RWPE2 (cell line): ENCODE measurements around the gene CA10.

Experiments
- ATAC-seq: fragments of 200-7000 bp; cut with Tn5 transposase; 3 replicates; pipeline ENCODE4 v1.9.1; 2021; ENCODE audit warnings: low read depth
- DNase-seq: peaks from one replicate; pipeline ENCODE4 v3.0.0-alpha.2; 2020; ENCODE audit warnings: low spot score
- H3K27ac ChIP-seq: fragments of 450-650 bp; 2 replicates; pipeline ENCODE4 v1.5.1; 2017; ENCODE audit warnings: mild to moderate bottlenecking; ENCODE audit not compliant: poor library complexity, severe bottlenecking
- H3K27me3 ChIP-seq: fragments of 250-450 bp; sonication (Bioruptor Pico); 2 replicates; pipeline ENCODE4 v1.5.1; 2021; ENCODE audit warnings: mild to moderate bottlenecking, moderate library complexity; ENCODE audit not compliant: insufficient read depth, poor library complexity, severe bottlenecking
- H3K36me3 ChIP-seq: fragments of 250-450 bp; sonication (Bioruptor Pico); 2 replicates; pipeline ENCODE4 v1.5.1; 2020; ENCODE audit warnings: low read depth, mild to moderate bottlenecking, moderate library complexity
- H3K4me1 ChIP-seq: fragments of 250-450 bp; sonication (Bioruptor Pico); 2 replicates; pipeline ENCODE4 v1.5.1; 2021; ENCODE audit warnings: mild to moderate bottlenecking, moderate library complexity; ENCODE audit not compliant: insufficient read depth, poor library complexity, severe bottlenecking
- H3K4me3 ChIP-seq: fragments of 250-450 bp; sonication (Bioruptor Pico); 2 replicates; pipeline ENCODE4 v1.5.1; 2021; ENCODE audit warnings: mild to moderate bottlenecking, moderate library complexity; ENCODE audit not compliant: severe bottlenecking
- H3K9me3 ChIP-seq: fragments of 250-450 bp; sonication (Bioruptor Pico); 2 replicates; pipeline ENCODE4 v1.5.1; 2021; ENCODE audit warnings: mild to moderate bottlenecking, moderate library complexity; ENCODE audit not compliant: severe bottlenecking
- TF ChIP-seq, protein P1 (sequence below): fragments of 450-650 bp; IDR thresholded peaks from one replicate; pipeline ENCODE4 v1.5.1; 2017; ENCODE audit warnings: mild to moderate bottlenecking, moderate library complexity; ENCODE audit not compliant: poor library complexity, severe bottlenecking

Gene CA10

DNA sequence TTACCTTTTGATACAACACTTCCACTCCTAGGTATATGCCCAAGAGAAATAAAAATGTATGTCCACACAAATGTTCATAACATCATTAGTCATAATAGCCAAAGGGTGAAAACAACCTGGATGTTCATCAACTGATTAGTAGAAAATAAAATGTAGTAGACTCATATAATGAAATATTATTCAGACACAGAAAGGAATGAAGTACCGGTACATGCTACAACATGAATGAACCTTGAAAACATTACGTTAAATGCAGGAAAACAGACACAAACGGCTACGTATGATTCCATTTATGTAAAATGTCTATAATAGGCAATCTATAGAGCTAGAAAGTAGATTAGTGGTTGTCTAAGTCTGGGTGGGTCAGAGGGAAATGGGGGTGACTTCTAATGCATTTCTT is 358.5 kb downstream of the CA10 start:
- H3K27ac ChIP-seq, result no peak overlapping the region
- peaks cover 6% of the 10 kb centered on the region for H3K27me3 ChIP-seq
- ATAC-seq, result no peak
- H3K4me1 ChIP-seq, result no peaks in the 10 kb centered on the region
- H3K9me3 ChIP-seq, result no peaks in the 10 kb centered on the region
- TF ChIP-seq, protein P1, sequence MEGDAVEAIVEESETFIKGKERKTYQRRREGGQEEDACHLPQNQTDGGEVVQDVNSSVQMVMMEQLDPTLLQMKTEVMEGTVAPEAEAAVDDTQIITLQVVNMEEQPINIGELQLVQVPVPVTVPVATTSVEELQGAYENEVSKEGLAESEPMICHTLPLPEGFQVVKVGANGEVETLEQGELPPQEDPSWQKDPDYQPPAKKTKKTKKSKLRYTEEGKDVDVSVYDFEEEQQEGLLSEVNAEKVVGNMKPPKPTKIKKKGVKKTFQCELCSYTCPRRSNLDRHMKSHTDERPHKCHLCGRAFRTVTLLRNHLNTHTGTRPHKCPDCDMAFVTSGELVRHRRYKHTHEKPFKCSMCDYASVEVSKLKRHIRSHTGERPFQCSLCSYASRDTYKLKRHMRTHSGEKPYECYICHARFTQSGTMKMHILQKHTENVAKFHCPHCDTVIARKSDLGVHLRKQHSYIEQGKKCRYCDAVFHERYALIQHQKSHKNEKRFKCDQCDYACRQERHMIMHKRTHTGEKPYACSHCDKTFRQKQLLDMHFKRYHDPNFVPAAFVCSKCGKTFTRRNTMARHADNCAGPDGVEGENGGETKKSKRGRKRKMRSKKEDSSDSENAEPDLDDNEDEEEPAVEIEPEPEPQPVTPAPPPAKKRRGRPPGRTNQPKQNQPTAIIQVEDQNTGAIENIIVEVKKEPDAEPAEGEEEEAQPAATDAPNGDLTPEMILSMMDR, result no peak
- DNase-seq, result no peak
- H3K4me3 ChIP-seq, result no peak overlapping the region
- no peaks in the 10 kb centered on the region for H3K36me3 ChIP-seq

- Histone ChIP-seq H3K4me3 (no peak overlapping the region), H3K9me3 (no peaks in the 10 kb centered on the region), H3K4me1 (no peaks in the 10 kb centered on the region), H3K36me3 (no peaks in the 10 kb centered on the region), H3K27ac (no peak overlapping the region), H3K27me3 (peaks cover 6% of the 10 kb centered on the region)
- TF ChIP-seq, protein P1, result no peak
- no peak for DNase-seq
- ATAC-seq, result no peak
Measured at GRCh38 chr17:51799240-51799639, 359.3 kb downstream of the CA10 start.

DNA sequence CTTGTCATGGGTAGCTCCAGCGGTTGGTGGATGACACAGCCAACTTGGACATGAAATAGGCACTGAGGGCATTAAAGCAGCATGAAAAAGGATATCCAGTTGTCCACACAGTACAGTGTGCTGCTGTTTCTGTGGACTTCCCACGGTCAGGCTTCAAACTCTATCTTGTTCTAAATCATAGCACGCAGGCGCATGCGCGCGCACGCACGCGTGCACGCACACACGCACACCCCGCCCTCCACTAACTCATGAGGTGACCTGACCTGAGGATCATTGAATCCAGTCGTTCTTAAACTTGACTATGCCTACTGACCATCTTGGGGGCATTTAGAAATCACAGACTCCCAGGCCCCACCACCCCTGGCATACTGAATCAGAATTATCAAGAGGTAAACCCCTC is 361.4 kb downstream of the CA10 start:
- TF ChIP-seq, protein P1, result no peak
- H3K27ac ChIP-seq, result no peak overlapping the region
- H3K4me3 ChIP-seq, result no peak overlapping the region
- ATAC-seq (no peak), DNase-seq (no peak)
- H3K4me1 ChIP-seq, result no peaks in the 10 kb centered on the region
- H3K9me3 ChIP-seq, result no peaks in the 10 kb centered on the region
- H3K36me3 ChIP-seq, result no peaks in the 10 kb centered on the region
- peaks cover 8% of the 10 kb centered on the region for H3K27me3 ChIP-seq

DNA sequence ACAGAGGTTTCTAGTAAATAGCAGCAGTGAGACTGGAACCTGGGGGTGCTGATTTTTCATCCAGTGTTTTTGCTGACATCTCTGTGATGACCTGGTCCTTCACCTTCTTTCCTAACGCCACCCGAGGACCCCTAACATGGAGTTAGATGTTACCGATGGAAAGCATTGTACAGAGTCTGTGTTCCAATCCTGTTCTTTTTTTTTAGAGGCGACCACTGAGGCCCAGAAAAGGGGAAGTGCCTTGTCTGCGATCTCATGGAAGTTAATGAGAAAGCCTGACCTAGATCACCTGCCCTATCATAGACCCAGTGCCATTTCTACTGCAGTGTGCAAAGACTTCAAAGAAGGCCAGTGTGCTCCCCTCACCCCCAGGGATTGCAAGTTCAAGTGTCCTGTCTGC is 362.5 kb downstream of the CA10 start:
- ATAC-seq (no peak), DNase-seq (no peak)
- H3K9me3 ChIP-seq, result no peaks in the 10 kb centered on the region
- H3K27ac ChIP-seq, result no peak overlapping the region
- H3K4me3 ChIP-seq, result no peak overlapping the region
- TF ChIP-seq, protein P1, result no peak
- peaks cover 8% of the 10 kb centered on the region for H3K27me3 ChIP-seq
- no peaks in the 10 kb centered on the region for H3K36me3 ChIP-seq
- H3K4me1 ChIP-seq, result no peaks in the 10 kb centered on the region

- no peak for DNase-seq
- H3K36me3 ChIP-seq, result no peaks in the 10 kb centered on the region
- H3K27ac ChIP-seq, result no peak overlapping the region
- no peak overlapping the region for H3K4me3 ChIP-seq
- no peak for ATAC-seq
- TF ChIP-seq, protein P1, result no peak
- H3K4me1 ChIP-seq, result no peaks in the 10 kb centered on the region
- no peaks in the 10 kb centered on the region for H3K9me3 ChIP-seq
- H3K27me3 ChIP-seq, result peaks cover 8% of the 10 kb centered on the region
Measured at GRCh38 chr17:51795401-51795800, 363.1 kb downstream of the CA10 start.
